Sciatic nerve (tissue), 2 donors: ENCODE data around the gene FAM120A. TPM values are rescaled to one million over a fixed set of nuclear protein-coding genes. Genes with fewer than 3 reads are reported as not detected.

Source experiments
- ATAC-seq: fragments of 200-7000 bp; cut with Tn5 transposase; one replicate; pipeline ENCODE4 v1.9.1; 2020; ENCODE audit warnings: mild to moderate bottlenecking, moderate library complexity
- DNase-seq: peaks from one replicate; pipeline ENCODE4 v3.0.0-alpha.2; 2020; ENCODE audit warnings: low spot score
- intact Hi-C: fragments of 100-400 bp; cut with DNase I; formaldehyde crosslinking; loops from one replicate; pipeline ENCODE4 v1.14.2; 2022
- total RNA-seq: library from RNA; stranded (reverse); fragmentation: NEBNext Ultra II Directional; extraction: Animal tissue kit (Norgen Biotek cat#: 25700); gene quantifications from one replicate; pipeline ENCODE4 v1.2.1, GENCODE V29; 2021
- donor health status: DM: no; HTN: no; CAD: no.
- donor health status: DM: no; HTN: no; CAD: no.

Gene FAM120A, protein sequence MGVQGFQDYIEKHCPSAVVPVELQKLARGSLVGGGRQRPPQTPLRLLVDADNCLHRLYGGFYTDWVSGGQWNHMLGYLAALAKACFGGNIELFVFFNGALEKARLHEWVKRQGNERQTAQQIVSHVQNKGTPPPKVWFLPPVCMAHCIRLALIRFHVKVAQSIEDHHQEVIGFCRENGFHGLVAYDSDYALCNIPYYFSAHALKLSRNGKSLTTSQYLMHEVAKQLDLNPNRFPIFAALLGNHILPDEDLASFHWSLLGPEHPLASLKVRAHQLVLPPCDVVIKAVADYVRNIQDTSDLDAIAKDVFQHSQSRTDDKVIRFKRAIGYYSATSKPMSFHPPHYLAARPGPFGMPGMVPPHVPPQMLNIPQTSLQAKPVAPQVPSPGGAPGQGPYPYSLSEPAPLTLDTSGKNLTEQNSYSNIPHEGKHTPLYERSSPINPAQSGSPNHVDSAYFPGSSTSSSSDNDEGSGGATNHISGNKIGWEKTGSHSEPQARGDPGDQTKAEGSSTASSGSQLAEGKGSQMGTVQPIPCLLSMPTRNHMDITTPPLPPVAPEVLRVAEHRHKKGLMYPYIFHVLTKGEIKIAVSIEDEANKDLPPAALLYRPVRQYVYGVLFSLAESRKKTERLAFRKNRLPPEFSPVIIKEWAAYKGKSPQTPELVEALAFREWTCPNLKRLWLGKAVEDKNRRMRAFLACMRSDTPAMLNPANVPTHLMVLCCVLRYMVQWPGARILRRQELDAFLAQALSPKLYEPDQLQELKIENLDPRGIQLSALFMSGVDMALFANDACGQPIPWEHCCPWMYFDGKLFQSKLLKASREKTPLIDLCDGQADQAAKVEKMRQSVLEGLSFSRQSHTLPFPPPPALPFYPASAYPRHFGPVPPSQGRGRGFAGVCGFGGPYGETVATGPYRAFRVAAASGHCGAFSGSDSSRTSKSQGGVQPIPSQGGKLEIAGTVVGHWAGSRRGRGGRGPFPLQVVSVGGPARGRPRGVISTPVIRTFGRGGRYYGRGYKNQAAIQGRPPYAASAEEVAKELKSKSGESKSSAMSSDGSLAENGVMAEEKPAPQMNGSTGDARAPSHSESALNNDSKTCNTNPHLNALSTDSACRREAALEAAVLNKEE
- 74.1 TPM for total RNA-seq

DNA sequence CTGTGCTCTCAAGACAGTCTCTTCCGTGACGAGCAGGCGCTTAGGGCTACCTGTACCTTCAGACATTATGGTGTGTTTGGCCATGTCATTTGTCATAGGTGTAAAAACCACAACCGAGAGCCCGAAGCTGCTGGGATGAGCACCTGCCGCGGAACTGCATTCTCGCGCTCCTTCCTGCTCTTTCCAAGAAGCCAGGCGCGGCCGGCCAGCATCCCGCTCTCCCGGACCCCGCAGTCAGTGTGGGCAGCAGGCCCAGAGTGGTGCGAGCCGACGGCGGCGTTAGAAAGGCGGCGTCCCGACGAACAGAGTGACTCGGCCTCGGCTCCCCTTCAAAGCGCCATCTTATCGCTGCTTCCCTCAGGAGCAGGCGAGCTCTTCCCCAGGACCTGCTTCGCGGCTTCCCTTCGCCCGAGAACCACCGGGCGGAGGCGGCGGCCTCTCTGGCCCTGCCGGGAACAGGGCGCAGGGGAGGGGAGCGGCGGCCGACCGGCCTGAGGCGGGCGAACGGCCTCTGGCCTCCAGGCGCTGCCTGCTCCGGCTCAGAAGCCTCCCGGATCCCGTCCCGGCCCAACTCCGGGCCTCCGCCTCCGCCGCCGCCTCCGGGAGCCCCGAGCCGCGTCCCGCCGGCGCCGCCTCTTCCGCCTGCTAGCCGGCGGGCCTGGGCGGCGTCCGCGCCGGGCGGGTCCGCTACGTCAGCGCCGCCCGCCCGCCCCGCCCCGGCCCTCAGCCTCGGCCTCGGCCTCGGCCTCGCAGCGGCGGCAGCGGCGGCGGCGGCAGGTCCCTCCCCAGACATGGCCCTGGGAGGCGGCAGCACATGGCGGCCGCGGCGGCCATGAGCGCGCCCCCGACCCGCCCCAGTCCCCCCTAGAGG lies at the start of gene FAM120A:
Gene FAM120A, plus strand, starts transcription at position 741 of the 871 bp plus-strand sequence. CDS start 231 bp downstream, outside the sequence.
- DNase-seq = peak; percentile 87
- ATAC-seq = peak; percentile 75
- intact Hi-C loops = no loop called here

DNA sequence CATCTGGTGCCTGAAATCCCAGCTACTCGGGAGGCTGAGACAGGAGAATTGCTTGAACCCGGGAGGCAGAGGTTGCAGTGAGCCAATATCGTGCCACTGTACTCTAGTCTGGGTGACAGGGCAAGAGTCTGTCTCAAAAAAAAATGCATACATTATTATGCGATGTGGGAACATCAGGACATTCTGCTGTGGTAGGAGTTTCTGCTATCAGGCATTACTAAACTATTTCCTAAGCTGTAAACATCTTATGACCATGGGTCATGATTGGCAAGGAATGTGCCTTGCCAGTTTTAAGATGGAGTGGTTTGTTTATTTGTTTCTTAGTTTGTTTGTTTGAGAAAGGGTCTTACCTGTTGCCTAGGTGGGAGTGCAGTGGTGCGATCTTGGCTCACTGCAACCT lies 45.1 kb upstream of the FAM120A start:
- no peak for ATAC-seq
- no peak for DNase-seq
- intact Hi-C loops = no loop called here

DNA sequence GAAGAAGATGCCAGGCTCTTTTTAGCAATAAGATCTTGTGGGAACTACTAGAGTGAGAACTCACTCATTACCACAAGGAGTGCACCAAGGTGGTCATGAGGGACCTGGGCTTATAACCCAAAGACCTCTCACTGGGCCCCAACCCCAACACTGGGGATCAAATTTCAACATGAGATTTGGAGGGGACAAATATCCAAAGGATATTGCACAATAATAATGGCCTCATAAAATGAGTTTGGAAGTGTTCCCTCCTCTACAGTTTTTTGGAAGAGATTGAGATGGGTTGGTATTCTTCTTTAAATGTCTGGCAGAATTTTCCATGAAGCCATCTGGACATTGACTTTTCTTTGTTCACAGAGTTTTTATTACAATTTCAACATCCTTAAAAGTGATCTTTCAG lies 38.0 kb upstream of the FAM120A start:
- no peak for ATAC-seq
- DNase-seq = no peak
- intact Hi-C loops = no loop called here

DNA sequence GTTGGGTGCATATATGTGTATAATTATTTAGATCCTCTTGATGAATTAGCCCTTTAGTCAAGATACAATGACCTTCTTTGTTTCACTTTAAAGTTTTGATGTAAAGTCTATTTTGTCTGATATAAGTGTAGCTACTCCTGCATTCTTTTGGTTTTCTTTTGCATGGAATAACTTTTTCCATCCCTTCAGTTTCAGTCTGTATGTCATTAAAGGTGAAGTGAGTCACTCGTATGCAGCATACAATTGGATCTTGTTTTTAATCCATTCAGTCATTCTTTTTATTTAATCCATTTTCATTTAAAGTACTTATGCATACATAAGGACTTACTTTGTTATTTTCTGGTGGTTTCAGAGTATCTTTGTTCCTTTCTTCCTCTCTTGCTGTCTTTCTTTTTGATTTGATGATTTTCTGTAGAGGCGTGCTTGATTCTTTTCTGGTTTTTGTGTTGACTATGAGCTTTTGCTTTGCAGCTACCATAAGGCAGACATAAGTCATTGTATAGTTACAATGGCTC lies 36.3 kb upstream of the FAM120A start:
- ATAC-seq (no peak), DNase-seq (no peak)
- intact Hi-C loops = no loop called here

DNA sequence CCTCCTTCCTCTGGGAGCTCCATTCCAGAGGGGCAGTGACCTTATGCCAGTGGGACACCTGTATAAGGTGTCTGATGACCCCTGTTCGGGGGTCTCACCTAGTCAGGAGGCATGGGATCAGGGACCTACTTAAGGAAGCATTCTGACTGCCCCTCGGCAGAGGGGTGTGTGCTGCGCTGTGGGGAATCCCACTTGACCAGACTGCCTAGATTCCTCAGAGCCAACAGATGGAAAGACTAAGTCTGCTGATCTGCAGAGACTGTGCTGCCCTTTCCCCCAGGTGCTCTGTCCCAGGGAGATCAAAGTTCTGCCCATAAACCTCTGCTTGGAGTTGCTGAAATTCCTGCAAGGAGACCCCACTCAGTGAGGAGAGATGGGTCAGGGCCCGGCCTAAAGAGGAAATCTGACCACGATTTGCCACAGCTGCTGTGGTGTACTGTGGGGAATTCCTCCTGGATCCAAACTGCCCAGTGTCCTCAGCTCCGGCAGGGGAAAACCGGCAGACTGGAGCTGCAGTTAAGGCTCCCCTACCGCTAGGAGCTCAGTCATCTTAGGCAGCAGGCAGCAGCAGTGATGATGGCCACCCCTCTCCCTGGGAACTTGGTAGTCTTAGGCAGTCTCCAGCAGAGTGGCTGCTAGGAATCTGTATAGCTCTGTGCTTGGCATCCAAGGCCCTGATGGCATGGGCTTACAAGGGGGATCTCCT lies 34.8 kb upstream of the FAM120A start:
- intact Hi-C loops = no loop called here
- DNase-seq (no peak), ATAC-seq (no peak)

DNA sequence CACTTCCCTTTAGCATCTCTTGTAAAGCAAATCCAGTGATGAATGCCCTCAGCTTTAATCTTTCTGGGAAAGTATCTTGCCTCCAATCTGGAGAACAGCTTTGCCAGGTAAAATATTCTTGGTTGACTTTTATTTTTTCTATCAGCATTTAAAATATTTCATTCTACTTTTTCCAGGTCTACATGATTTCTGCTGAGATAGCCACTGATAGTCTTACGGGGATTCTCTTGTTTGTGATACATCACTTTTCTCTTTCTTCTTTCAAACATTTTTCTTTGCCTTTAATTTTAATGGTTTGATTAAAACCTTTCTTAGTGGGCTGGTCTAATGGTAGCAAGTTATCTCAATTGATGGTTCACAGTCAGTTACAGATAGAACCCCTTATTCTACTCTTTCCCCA lies 33.9 kb upstream of the FAM120A start:
- DNase-seq (no peak), ATAC-seq (no peak)
- intact Hi-C loops = no loop called here

DNA sequence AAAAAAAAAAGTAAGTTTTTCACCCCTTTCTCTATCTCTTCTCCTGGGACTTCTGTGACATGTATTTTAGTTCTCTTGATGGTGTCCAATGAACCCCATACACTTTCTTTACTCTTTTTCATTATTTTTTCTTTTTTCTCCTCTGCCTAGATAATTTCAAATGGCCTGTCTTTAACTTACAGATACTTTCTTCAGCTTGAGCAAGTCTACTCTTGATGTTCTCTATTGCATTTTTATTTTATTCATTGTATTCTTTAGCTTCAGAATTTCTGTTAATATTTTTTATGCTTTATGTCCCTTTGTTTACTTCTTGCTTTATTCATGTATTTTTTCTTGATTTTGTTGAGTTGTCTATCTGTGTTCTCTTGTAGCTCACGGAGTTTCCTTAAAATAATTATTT lies 32.5 kb upstream of the FAM120A start:
- DNase-seq (no peak), ATAC-seq (no peak)
- intact Hi-C loops = no loop called here

DNA sequence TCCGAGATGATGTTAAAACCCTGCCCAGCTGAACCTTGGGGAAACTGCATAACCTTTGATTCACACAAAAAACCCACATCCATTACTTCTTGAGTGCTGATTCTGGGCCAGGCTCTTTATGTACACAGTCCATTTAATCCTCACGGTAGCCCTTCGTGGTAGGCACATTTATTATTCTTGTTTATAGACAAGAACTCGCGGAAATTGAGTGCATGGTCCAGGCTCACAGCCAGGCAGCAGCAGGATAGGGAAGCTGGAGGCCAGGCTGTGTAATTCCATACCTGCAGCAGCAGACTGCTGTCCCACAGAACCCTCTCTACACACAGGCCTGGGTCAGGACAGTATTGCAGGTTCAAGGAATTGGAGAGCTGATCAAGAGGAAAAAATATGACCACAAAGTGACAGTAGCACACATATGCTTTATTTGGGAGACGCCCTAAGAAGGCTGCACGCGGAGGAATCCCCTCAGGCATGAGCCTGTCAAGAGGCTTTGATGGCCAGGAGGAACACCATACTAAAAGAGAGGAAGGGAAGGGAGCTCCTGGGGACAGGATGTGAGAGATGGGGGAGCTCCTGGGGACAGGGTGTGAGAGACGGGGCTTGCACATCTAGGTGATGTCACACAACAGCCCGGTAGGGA lies 28.4 kb upstream of the FAM120A start:
- no peak for DNase-seq
- ATAC-seq = no peak
- intact Hi-C loops = no loop called here

DNA sequence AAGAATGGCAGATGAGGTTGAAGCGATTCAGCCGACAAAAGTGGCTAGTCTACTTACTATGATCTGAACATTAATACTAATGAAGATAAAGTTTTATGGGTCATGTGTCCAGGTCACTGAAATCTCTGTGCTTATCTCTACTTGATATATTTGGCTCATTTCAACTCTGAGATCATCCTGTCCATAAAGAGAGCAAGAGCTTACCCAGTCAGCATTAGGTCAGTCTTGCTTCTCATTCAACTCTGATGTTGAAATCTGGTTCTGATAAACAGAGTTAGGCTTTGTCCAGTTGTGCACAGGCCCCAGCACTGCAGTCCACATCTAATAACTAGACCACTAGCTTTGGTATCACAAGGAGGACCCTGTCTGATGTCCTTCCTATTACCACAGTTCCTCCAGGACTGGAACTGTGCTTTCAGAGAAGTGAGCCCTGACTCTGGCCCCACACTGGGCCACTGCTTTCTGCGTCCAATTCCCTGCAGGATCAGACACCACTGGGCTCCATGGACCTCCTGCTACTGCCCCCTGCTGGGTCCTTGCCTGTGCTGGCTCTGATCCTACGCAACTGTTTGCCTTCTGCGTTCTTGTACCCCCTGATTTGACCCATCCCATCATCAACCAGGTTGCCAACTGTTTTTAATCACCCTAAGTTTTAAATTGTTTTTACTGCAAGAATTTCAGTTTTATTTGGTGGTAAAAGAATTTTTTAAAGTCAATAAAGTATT lies 23.7 kb upstream of the FAM120A start:
- ATAC-seq = no peak
- intact Hi-C loops = no loop called here
- no peak for DNase-seq

DNA sequence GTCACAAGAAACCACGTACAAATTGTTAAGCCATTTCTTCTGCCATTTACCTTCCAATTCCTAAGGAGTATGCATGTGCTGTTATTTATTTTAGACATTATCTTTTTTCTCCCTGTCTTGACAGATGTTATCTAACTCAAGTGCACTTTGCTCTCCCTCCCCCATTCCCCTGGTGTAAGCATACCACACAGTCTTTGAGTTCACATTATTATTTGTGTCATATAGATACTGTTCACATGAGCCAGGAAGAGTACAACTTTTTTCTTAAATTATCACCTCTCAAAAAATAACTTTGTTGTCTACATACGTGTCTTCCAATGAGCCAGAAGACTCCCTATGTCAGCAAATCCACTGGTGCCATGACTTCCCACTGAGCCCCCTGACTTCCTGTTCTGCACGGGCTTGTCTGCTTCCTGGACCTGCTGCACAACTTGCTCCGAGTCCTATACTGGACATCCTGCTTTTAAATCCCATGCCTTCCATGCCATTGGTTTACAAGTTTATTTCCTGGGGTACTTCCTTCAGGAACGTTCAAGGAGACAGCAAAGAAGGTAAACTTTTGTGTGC lies 19.9 kb upstream of the FAM120A start:
- intact Hi-C loops = no loop called here
- no peak for ATAC-seq
- DNase-seq = no peak

DNA sequence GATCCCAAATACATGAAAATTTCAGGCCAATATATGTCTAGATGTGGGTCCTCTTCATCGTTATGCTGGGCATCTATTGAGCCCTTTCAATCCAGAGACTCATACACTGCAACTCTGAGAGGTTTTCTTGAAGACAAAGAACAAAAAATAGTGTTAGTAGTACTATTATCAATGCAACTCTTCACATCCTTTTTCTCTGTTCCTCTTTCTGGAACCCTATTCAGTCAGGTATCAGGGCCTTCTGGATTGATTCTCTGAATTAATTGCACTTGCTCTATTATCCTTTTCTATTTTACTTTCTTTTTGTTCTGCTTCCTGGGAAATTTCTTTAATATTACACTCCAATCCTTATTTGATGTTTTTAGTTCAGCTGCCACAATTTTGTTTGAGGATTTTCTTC lies 18.5 kb upstream of the FAM120A start:
- ATAC-seq = no peak
- intact Hi-C loops = no loop called here
- no peak for DNase-seq

DNA sequence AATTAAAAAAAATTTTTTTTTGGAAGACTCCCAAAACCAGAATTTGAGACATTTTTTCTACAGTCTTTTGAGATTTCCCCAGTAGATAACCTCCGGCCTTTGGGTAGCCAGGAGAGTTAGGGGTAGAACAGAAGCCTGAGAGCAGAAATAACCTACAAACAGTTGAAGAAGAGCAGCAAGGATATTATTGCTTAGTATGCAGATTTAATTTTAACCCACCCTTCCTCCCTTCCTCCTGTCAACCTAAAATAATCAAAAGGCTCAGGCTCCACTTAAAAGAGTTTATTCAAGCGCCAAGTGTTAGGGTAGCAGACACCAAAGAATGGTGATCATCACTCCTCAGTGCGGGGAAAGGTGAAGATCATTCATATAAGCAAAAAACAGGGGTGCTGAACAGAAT lies 17.4 kb upstream of the FAM120A start:
- intact Hi-C loops = no loop called here
- no peak for ATAC-seq
- no peak for DNase-seq

DNA sequence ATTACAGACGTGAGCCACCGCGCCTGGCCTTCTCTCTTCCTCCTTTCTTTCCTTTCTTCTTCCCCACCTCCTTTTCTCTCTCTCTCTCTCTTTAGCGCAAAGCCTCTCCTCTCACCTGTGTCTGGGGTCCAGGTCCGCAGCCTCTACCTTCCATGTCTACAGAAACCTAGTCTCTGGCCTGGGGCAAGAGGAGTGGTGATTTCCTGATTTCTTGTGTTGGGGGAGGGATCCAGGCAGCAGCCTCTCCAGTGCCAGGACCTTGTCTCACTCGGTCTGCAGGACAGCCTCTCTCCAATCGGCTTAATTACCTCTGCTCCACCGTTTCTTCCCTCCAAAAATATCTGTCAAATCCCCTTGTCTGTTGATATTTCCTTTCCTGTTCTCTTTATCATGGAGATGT lies 16.1 kb upstream of the FAM120A start:
- intact Hi-C loops = no loop called here
- ATAC-seq = no peak

DNA sequence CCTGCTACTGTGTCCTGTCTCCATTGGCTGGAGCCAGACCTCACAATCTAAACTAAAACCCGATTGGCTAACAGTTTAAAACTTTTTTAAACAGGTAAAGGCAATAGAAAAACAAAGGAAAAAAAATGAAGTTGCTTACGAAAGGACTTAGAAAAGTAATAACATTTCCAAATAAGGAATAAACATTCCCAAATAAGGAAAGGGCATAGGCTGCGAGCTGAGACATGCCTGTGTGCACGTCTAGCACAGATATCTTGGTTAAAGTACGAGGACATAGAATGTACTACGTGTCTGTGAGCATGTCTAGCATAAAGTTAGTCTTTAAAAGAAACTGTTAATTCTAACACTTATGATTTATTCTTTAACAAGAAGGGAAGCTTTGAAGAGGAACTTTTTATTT lies 15.3 kb upstream of the FAM120A start:
- ATAC-seq = no peak
- intact Hi-C loops = no loop called here

More for the DNA sequence above, 16.1 kb upstream of the FAM120A start:
- DNase-seq = no peak

DNA sequence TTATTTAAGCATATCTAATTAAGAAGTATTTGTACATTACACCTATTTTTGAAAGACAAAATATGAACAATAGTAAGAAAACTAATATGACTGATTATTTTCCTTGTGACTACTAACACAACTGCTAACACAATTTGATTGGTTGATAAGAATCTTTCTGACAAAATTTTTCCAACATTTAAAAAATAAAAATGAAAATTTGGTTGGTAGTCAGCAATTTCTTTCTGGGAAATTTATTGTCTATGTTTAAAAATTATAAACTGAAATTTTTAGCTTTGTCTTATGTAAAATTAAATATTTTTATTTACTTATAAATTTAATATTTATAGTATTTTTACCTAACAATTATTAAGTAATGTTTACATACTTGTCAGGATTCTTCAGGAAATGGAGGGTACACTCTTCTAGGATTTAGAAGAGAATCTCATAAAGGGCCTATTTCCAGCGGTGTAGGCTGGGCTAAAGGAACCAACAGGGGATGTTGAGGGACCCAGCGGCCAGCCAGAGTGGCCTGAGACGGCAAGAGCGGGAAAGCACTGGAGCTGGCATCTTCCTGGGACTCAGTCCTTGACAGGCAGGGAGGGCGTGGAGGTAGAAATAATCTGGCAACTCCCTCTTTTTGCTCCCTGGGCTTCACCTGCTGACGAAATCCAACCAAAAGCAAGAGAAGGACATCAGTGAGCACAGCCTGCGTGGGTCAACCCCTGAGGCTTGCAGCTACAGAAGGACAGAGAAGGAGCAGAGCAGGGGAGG lies 14.7 kb upstream of the FAM120A start:
- ATAC-seq (no peak), DNase-seq (no peak)
- intact Hi-C loops = no loop called here

More for the DNA sequence above, 15.3 kb upstream of the FAM120A start:
- DNase-seq = no peak

DNA sequence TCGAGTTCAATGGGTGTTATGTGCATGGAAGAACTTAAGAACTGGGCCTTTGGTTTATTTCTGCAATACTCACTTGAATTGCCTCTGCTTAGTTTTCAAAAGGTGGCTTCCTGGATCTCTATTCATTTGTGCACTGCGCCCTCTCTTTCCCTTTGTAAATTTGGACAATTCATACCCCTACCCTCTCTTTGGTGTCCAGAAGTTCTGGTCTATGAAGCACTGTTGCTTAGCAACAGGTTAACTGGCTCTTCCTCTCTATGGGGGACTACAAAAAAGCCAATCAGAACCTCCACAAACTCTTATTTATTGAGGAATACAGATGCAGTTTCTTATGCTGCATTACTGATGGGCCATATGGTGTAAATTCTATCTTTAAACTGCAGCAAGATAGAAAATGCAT lies 13.5 kb upstream of the FAM120A start:
- no peak for DNase-seq
- ATAC-seq = no peak
- intact Hi-C loops = no loop called here
